Measurements from ENCODE around the gene SBNO2. TPM values are rescaled to one million over a fixed set of nuclear protein-coding genes. Genes with fewer than 3 reads are reported as not detected.

Gene SBNO2
- total RNA-seq, 4 donors from 2014 or later: 14.9 to 67.2 (median 20.9) TPM

DNA sequence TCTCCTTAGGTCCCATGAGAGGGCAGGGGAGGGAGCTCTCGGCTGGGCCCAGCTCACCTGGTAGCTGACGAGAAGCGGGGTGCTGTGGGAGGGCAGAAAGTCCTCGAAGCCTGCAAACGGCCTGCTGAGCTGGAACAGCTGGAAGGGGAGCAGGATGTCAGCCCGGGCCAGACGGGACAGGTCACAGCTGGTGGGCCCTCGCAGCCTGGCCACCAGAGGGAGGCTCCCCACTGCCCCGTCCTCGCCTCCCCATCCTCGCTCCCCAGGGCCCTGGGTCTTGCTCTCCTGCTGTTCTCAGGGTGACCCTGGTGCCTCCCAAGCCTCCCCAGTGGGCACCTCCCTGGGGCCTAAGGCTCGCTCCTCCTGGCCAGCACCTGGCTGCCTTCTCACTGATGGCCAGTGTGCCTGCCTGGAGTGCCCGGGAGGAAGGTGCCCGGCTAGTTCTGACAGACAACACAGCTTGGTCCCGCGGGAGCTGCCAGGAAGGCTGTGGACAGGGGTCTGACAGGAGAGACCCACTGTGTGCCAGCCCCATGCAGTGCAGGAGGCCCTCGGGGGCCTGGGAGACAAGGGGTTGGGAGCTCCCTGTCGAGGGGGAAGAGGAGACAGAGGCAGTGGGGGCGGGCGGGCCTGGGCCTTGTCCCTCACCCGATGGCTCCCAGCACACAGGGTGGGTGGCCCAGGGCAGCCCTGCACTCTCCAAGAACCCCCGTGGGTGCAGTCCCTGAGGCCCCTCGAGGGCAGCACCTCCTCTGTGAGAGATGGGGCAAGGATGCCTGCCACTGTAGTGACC, 50.0 kb downstream of the SBNO2 start:
- TF ChIP-seq POLR2A (IDR thresholded peaks at IDR 0.05) (no peak), EP300 (IDR thresholded peaks at IDR 0.05) (no peak), POLR2AphosphoS5 (IDR thresholded peaks at IDR 0.05) (no peak), CTCF (IDR thresholded peaks at IDR 0.05) (no peak)
- WGBS, 2 donors (ENCODE audit: low coverage in 1 of 2): no CpG with 5 or more reads among the region's 23 CpGs
- Histone ChIP-seq H3K27me3 (no peaks in the 10 kb centered on the region), H3K4me3 (no peak overlapping the region), H3K9me3 (no peaks in the 10 kb centered on the region), H3K36me3 (peaks cover 0 to 92% of the 10 kb centered on the region in 2 donors), H3K27ac (peak overlapping the region in 2 of 4 donors; percentile 30 to 48), H3K4me1 (peaks cover 0 to 39% (median 0%) of the 10 kb centered on the region in 3 donors)
- ATAC-seq: peak; percentile 29

DNA sequence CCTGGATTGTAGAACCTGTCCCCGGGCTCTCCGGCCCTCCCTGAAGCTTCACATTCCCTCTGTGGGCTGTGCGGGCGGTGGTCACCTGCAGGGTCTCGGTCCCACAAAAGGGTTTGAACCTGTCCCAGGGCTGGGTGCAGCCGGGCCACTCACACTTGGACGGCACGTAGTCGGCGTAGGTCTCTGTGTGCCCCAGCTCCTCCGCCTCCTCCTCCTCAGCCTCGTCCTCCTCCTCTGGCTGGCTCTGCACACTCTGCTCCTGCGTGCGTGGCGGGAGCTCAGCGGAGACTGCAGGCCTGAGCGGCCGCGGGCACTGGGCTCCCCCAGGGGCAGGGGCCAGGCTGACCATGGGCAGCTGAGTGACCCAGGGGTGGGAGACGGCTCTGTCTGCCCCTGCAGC, 50.7 kb downstream of the SBNO2 start:
- no peak overlapping the region for H3K27ac ChIP-seq
- no peaks in the 10 kb centered on the region for H3K27me3 ChIP-seq
- H3K4me1 ChIP-seq: peaks cover 0 to 34% (median 0%) of the 10 kb centered on the region in 3 donors
- no peak overlapping the region for H3K4me3 ChIP-seq
- no peak for ATAC-seq
- H3K36me3 ChIP-seq: peaks cover 0 to 99% of the 10 kb centered on the region in 2 donors
- WGBS, 2 donors (ENCODE audit: low coverage in 1 of 2): 65 to 83% methylated on average over 1 to 4 of the region's 20 CpGs
- no peak for TF ChIP-seq EP300 (IDR thresholded peaks at IDR 0.05)
- no peak for TF ChIP-seq POLR2AphosphoS5 (IDR thresholded peaks at IDR 0.05)
- TF ChIP-seq CTCF (IDR thresholded peaks at IDR 0.05): no peak
- no peak for TF ChIP-seq POLR2A (IDR thresholded peaks at IDR 0.05)
- H3K9me3 ChIP-seq: no peaks in the 10 kb centered on the region

- H3K4me3 ChIP-seq: no peak overlapping the region
- no peaks in the 10 kb centered on the region for H3K9me3 ChIP-seq
- peak; percentile 50 for ATAC-seq
- H3K36me3 ChIP-seq: peaks cover 0 to 100% of the 10 kb centered on the region in 2 donors
- H3K27ac ChIP-seq: peak overlapping the region in 1 of 4 donors; percentile 11
- no peaks in the 10 kb centered on the region for H3K27me3 ChIP-seq
- TF ChIP-seq EP300 (IDR thresholded peaks at IDR 0.05): no peak
- peak; percentile 41 for TF ChIP-seq POLR2AphosphoS5 (IDR thresholded peaks at IDR 0.05)
- H3K4me1 ChIP-seq: peaks cover 0 to 34% (median 0%) of the 10 kb centered on the region in 3 donors
- 39 to 60% methylated on average over 1 to 14 of the region's 21 CpGs for WGBS, 2 donors (ENCODE audit: low coverage in 1 of 2)
Measured at GRCh38 chr19:1122972-1123363, 51.1 kb downstream of the SBNO2 start.

DNA sequence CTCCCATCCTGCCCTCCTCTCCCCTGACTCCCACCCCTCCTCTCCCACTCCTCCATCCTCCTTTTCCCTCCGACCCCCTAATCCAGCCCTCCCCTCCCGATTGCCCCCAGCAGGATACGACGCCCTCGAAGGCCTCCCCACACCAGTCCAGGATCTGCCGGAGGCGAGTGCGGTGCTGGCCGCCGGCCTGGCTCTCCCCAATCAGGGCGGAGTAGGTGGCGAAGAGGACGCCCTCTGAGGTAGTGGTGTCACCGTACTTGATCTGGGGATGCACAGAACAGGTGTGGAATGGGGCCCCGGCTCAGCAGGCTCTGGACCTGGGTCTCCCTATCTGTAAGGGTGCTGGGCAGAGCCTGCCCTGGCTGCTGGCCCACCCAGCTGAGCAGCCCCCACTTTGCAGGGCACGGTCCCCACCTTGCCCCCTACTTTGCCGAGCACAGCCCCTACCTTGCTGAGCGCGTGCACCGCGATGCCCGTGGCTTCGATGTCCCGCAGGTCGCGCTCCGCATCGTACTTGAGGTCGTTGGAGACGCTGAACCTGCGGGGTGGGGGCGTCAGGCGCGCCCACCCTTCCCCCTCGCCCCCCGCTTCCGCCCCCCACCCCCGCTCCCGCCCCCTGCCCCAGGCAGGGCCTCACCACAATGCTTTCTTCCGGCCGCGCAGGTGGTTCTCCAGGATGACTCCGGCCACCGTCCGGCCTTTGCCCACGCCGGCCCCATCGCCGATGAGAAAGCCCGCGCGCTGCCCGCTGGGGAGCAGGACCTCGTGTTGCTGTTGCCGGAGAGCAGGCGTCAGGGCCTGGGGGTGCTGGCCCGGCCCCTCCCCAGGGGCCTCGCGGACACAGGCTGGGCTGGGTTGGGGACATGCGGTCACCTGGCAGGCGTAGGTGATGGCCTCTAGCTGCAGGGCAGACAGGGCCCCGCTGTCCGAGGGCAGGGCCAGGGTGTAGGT, 51.8 kb downstream of the SBNO2 start:
- H3K4me1 ChIP-seq: peaks cover 0 to 34% (median 0%) of the 10 kb centered on the region in 3 donors
- WGBS, 2 donors (ENCODE audit: low coverage in 1 of 2): 100% methylated on average over 4 of the region's 63 CpGs; no CpG with 5 or more reads in 1 of the 2 donors
- H3K27ac ChIP-seq: no peak overlapping the region
- H3K36me3 ChIP-seq: peaks cover 0 to 100% of the 10 kb centered on the region in 2 donors
- no peak overlapping the region for H3K4me3 ChIP-seq
- TF ChIP-seq POLR2AphosphoS5 (IDR thresholded peaks at IDR 0.05) (no peak), POLR2A (IDR thresholded peaks at IDR 0.05) (no peak), CTCF (IDR thresholded peaks at IDR 0.05) (no peak), EP300 (IDR thresholded peaks at IDR 0.05) (no peak)
- no peaks in the 10 kb centered on the region for H3K27me3 ChIP-seq
- no peaks in the 10 kb centered on the region for H3K9me3 ChIP-seq
- ATAC-seq: no peak

GRCh38 chr19:1121395-1121794, 52.7 kb downstream of the SBNO2 start:
- Histone ChIP-seq H3K4me1 (peaks cover 0 to 27% (median 0%) of the 10 kb centered on the region in 3 donors), H3K27ac (no peak overlapping the region), H3K4me3 (no peak overlapping the region), H3K27me3 (no peaks in the 10 kb centered on the region), H3K9me3 (no peaks in the 10 kb centered on the region), H3K36me3 (peaks cover 0 to 100% of the 10 kb centered on the region in 2 donors)
- 100% methylated on average over 2 of the region's 10 CpGs; no CpG with 5 or more reads in 1 of the 2 donors for WGBS, 2 donors (ENCODE audit: low coverage in 1 of 2)
- no peak for TF ChIP-seq POLR2AphosphoS5 (IDR thresholded peaks at IDR 0.05)
- no peak for ATAC-seq

All from gastroesophageal sphincter (tissue), 4 donors.